ENCODE measurements around the gene KCTD18.

The KCTD18 gene

GRCh38 chr2:200509612-200510433 is at the start of gene KCTD18:
Gene KCTD18, minus strand, starts transcription at chr2:200510068. Its CDS starts 3,052 bp downstream, at chr2:200507016.
- Histone ChIP-seq H3K4me3 (ENCODE audit: low read length) (peak within 1 kb of the TSS; percentile 57; the same call in 1 of the 2 replicates), H3K27ac (ENCODE audit: low read length) (no peak within 1 kb of the TSS), H3K27me3 (ENCODE audit: control insufficient read depth, insufficient read depth, low read length) (no peaks in the 10 kb centered on the region), H3K36me3 (ENCODE audit: control insufficient read depth, insufficient read depth, low read length) (no peaks in the 10 kb centered on the region), H3K4me1 (ENCODE audit: control insufficient read depth, insufficient read depth, low read length) (no peaks in the 10 kb centered on the region), H3K9me3 (ENCODE audit: control insufficient read depth, insufficient read depth, low read length) (no peaks in the 10 kb centered on the region)
- no CpG with 5 or more reads among the region's 78 CpGs for WGBS (ENCODE audit: insufficient coverage, insufficient read length)
- peak; percentile 58 for DNase-seq (ENCODE audit: low read depth, low spot score)

DNA sequence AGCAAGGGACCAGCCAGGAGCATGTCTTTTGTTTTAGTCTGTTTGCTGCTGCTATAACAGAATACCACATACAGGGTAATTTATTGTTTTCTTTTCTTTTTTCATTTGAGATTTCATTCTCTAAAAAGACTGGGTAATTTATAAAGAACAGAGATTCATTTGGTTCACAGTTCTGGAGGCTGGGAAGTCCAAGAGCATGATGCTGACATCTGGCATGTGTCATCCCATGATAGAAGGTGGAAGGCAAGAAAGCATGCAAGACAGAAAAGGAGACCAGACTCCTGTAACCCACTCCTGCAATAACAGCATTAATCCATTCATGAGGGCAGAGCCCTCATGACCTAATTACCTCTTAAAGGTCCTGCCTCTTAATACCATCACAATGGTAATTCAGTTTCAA is 30.9 kb upstream of the KCTD18 start:
- no peaks in the 10 kb centered on the region for H3K27me3 ChIP-seq (ENCODE audit: control insufficient read depth, insufficient read depth, low read length)
- no peak overlapping the region for H3K27ac ChIP-seq (ENCODE audit: low read length)
- H3K4me3 ChIP-seq (ENCODE audit: low read length), result no peak overlapping the region
- H3K4me1 ChIP-seq (ENCODE audit: control insufficient read depth, insufficient read depth, low read length), result no peaks in the 10 kb centered on the region
- H3K36me3 ChIP-seq (ENCODE audit: control insufficient read depth, insufficient read depth, low read length), result no peaks in the 10 kb centered on the region; the same call in 1 of the 2 replicates
- DNase-seq (ENCODE audit: low read depth, low spot score), result no peak
- H3K9me3 ChIP-seq (ENCODE audit: control insufficient read depth, insufficient read depth, low read length), result no peaks in the 10 kb centered on the region

DNA sequence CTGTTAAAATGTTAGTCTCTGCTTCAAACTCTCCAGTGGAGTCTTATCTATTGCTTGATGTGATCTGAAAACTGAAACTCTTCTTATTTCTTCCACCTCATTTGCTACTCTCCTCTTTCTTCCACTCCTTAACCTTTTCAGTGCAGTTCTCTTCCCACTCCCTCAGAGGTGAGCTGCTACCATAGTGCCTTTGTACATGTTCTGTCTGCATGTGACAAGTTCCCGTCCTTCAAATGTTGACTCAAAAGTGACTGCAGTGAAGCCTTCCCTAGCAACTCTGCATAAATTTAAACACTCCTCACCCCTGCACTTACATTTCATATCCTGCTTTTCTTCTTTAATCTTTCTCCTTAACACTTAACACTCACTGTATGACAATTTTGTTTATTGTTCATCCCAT is 28.3 kb upstream of the KCTD18 start:
- no peaks in the 10 kb centered on the region for H3K36me3 ChIP-seq (ENCODE audit: control insufficient read depth, insufficient read depth, low read length)

DNA sequence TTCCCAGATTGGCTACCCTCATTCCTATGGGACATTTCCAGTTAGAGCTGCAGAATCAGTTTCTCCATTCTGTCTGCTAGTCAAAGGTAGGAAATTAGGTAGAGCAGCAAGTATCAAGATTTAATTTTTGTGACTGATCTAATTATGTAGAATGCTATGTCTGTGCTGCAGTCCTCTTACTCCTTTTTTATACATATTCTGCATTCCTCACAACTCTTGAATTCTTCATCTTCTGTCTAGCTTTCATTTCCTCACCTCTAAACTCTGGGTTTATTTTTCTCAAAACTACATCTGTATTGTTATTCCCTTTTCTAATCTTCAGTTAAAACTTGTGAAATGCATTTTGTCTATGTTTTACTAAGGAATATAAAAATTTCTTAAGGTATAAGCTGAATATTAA is 24.7 kb upstream of the KCTD18 start:
- DNase-seq (ENCODE audit: low read depth, low spot score), result no peak
- no peak overlapping the region for H3K27ac ChIP-seq (ENCODE audit: low read length)
- H3K4me3 ChIP-seq (ENCODE audit: low read length), result no peak overlapping the region
- no peaks in the 10 kb centered on the region for H3K36me3 ChIP-seq (ENCODE audit: control insufficient read depth, insufficient read depth, low read length)
- no peaks in the 10 kb centered on the region for H3K27me3 ChIP-seq (ENCODE audit: control insufficient read depth, insufficient read depth, low read length)
- H3K9me3 ChIP-seq (ENCODE audit: control insufficient read depth, insufficient read depth, low read length), result no peaks in the 10 kb centered on the region
- H3K4me1 ChIP-seq (ENCODE audit: control insufficient read depth, insufficient read depth, low read length), result no peaks in the 10 kb centered on the region

More for the DNA sequence above, 28.3 kb upstream of the KCTD18 start:
- no peak for DNase-seq (ENCODE audit: low read depth, low spot score)
- no peak overlapping the region for H3K27ac ChIP-seq (ENCODE audit: low read length)
- H3K4me1 ChIP-seq (ENCODE audit: control insufficient read depth, insufficient read depth, low read length), result no peaks in the 10 kb centered on the region
- no CpG with 5 or more reads among the region's 1 CpG for WGBS (ENCODE audit: insufficient coverage, insufficient read length)
- H3K9me3 ChIP-seq (ENCODE audit: control insufficient read depth, insufficient read depth, low read length), result no peaks in the 10 kb centered on the region
- H3K27me3 ChIP-seq (ENCODE audit: control insufficient read depth, insufficient read depth, low read length), result no peaks in the 10 kb centered on the region
- no peak overlapping the region for H3K4me3 ChIP-seq (ENCODE audit: low read length)

GRCh38 chr2:200533754-200534153 is 23.9 kb upstream of the KCTD18 start:
- H3K4me3 ChIP-seq (ENCODE audit: low read length), result no peak overlapping the region

GRCh38 chr2:200528228-200528627 is 18.4 kb upstream of the KCTD18 start:
- Histone ChIP-seq H3K9me3 (ENCODE audit: control insufficient read depth, insufficient read depth, low read length) (no peaks in the 10 kb centered on the region), H3K4me3 (ENCODE audit: low read length) (no peak overlapping the region), H3K27ac (ENCODE audit: low read length) (no peak overlapping the region), H3K4me1 (ENCODE audit: control insufficient read depth, insufficient read depth, low read length) (no peaks in the 10 kb centered on the region), H3K27me3 (ENCODE audit: control insufficient read depth, insufficient read depth, low read length) (no peaks in the 10 kb centered on the region), H3K36me3 (ENCODE audit: control insufficient read depth, insufficient read depth, low read length) (no peaks in the 10 kb centered on the region)
- DNase-seq (ENCODE audit: low read depth, low spot score), result no peak
- WGBS (ENCODE audit: insufficient coverage, insufficient read length), result 100% methylated on average over 1 of the region's 3 CpGs

More at GRCh38 chr2:200533754-200534153, 23.9 kb upstream of the KCTD18 start:
- WGBS (ENCODE audit: insufficient coverage, insufficient read length), result no CpG with 5 or more reads among the region's 2 CpGs
- DNase-seq (ENCODE audit: low read depth, low spot score), result no peak
- no peaks in the 10 kb centered on the region for H3K9me3 ChIP-seq (ENCODE audit: control insufficient read depth, insufficient read depth, low read length)
- H3K4me1 ChIP-seq (ENCODE audit: control insufficient read depth, insufficient read depth, low read length), result no peaks in the 10 kb centered on the region
- no peak overlapping the region for H3K27ac ChIP-seq (ENCODE audit: low read length)
- no peaks in the 10 kb centered on the region for H3K36me3 ChIP-seq (ENCODE audit: control insufficient read depth, insufficient read depth, low read length)
- H3K27me3 ChIP-seq (ENCODE audit: control insufficient read depth, insufficient read depth, low read length), result no peaks in the 10 kb centered on the region

DNA sequence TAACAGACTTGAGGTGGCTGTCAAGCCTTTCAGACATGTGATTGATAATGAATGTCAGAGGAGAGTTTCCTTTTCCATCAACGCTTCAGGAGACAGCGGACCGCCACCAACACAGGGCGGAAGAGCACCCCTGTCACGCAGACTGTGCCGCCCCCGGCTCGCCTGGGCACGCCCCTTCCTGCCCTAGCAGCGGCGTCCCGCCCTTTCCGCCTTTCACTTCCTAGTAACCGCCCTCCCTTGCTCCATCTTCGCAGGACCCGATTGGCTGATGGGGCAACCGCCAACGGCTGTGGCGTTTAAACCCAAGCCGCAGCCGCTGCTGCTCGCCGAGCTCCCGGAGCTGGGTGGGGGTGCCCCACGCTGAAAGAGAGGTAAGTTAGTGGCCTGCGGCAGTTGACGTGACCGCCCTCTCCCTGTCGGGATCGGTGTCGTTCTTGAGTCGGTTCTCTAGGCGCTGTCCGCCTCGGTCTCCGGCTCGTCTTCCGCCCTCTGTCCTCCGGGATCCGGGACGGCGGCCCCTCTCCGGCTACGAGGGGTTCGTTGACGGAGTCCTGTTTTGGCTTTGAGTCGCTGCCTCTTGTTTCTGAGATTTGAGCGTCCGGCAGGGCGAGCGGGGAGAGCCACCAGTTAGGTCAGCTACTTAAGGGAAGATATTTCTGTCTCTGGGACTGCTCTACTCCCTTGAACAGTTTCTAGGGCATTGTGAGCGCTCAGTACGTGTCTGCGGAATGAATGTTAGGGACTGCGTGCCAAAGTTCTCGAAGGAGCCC is 16.2 kb upstream of the KCTD18 start, which contains the start of gene SGO2:
TSS of gene SGO2 (plus strand) at position 326 of the 770 bp plus-strand sequence. CDS start 6,769 bp downstream, outside the sequence.
- WGBS (ENCODE audit: insufficient coverage, insufficient read length), result no CpG with 5 or more reads among the region's 56 CpGs
- H3K4me1 ChIP-seq (ENCODE audit: control insufficient read depth, insufficient read depth, low read length), result no peaks in the 10 kb centered on the region
- no peaks in the 10 kb centered on the region for H3K36me3 ChIP-seq (ENCODE audit: control insufficient read depth, insufficient read depth, low read length)
- peak within 1 kb of the TSS; percentile 89 for H3K4me3 ChIP-seq (ENCODE audit: low read length)
- H3K27me3 ChIP-seq (ENCODE audit: control insufficient read depth, insufficient read depth, low read length), result no peaks in the 10 kb centered on the region
- no peak within 1 kb of the TSS for H3K27ac ChIP-seq (ENCODE audit: low read length)
- H3K9me3 ChIP-seq (ENCODE audit: control insufficient read depth, insufficient read depth, low read length), result no peaks in the 10 kb centered on the region
- DNase-seq (ENCODE audit: low read depth, low spot score), result peak; percentile 87

DNA sequence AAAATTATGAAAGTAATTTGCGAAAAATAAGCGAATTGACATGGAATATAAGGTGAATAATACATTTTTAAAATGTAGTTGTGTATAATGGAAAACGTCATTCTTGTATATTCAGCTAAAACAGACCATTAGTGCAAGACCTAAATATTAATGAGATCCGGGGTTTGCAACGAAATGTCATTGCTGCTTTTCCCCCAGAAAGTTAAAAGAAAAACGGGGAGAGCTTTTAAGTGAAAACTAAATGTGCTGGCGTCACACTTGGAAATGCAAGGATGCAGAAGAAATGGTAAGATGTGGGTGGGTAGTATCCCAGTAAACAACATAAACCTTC is 15.6 kb upstream of the KCTD18 start:
- H3K36me3 ChIP-seq (ENCODE audit: control insufficient read depth, insufficient read depth, low read length), result no peaks in the 10 kb centered on the region
- WGBS (ENCODE audit: insufficient coverage, insufficient read length), result 100% methylated on average over 3 of the region's 7 CpGs
- H3K9me3 ChIP-seq (ENCODE audit: control insufficient read depth, insufficient read depth, low read length), result no peaks in the 10 kb centered on the region
- H3K27me3 ChIP-seq (ENCODE audit: control insufficient read depth, insufficient read depth, low read length), result no peaks in the 10 kb centered on the region
- DNase-seq (ENCODE audit: low read depth, low spot score), result no peak
- H3K4me1 ChIP-seq (ENCODE audit: control insufficient read depth, insufficient read depth, low read length), result no peaks in the 10 kb centered on the region
- H3K4me3 ChIP-seq (ENCODE audit: low read length), result peak overlapping the region; percentile 89; the same call in 1 of the 2 replicates
- H3K27ac ChIP-seq (ENCODE audit: low read length), result no peak overlapping the region

GRCh38 chr2:200525066-200525465 is 15.2 kb upstream of the KCTD18 start:
- Histone ChIP-seq H3K36me3 (ENCODE audit: control insufficient read depth, insufficient read depth, low read length) (no peaks in the 10 kb centered on the region), H3K27me3 (ENCODE audit: control insufficient read depth, insufficient read depth, low read length) (no peaks in the 10 kb centered on the region), H3K27ac (ENCODE audit: low read length) (no peak overlapping the region), H3K4me1 (ENCODE audit: control insufficient read depth, insufficient read depth, low read length) (no peaks in the 10 kb centered on the region), H3K9me3 (ENCODE audit: control insufficient read depth, insufficient read depth, low read length) (no peaks in the 10 kb centered on the region), H3K4me3 (ENCODE audit: low read length) (no peak overlapping the region)
- WGBS (ENCODE audit: insufficient coverage, insufficient read length), result no CpG with 5 or more reads among the region's 2 CpGs
- no peak for DNase-seq (ENCODE audit: low read depth, low spot score)

- no CpG with 5 or more reads among the region's 2 CpGs for WGBS (ENCODE audit: insufficient coverage, insufficient read length)
- H3K27me3 ChIP-seq (ENCODE audit: control insufficient read depth, insufficient read depth, low read length), result no peaks in the 10 kb centered on the region
- H3K36me3 ChIP-seq (ENCODE audit: control insufficient read depth, insufficient read depth, low read length), result no peaks in the 10 kb centered on the region
- H3K4me3 ChIP-seq (ENCODE audit: low read length), result no peak overlapping the region
- no peak for DNase-seq (ENCODE audit: low read depth, low spot score)
- no peaks in the 10 kb centered on the region for H3K4me1 ChIP-seq (ENCODE audit: control insufficient read depth, insufficient read depth, low read length)
- H3K27ac ChIP-seq (ENCODE audit: low read length), result no peak overlapping the region
- H3K9me3 ChIP-seq (ENCODE audit: control insufficient read depth, insufficient read depth, low read length), result no peaks in the 10 kb centered on the region
These were observed 13.7 kb upstream of the KCTD18 start for GRCh38 chr2:200523604-200524003.

Data from iPS DF 6.9 (cell line).